HPDE6-E6E7 (cell line): ENCODE measurements around the gene TBC1D24.

Experiments used
- DNase-seq: peaks from one replicate; pipeline ENCODE4 v3.0.0; 2011; ENCODE audit warnings: missing footprints; ENCODE audit errors: extremely low spot score

TBC1D24 gene

DNA sequence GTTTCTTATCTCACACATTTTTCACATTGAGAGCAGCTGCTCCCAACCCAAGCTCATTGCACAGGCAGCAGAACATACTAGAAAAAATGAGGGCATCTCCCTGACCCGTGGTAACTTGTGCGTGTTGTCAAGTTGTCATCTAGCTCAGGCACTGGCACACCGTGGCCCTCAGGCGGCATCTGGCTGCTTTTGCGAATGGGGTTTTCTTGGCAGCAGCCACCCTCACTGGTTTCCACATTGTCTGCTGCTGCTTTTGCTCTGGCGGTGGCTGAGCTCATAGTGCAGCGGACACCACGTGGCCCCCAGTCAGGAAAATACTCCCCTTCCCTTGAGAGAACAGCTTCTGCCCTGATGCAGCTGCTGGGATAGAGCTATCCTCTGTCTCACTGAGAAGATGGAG is 24.4 kb upstream of the TBC1D24 start:
- no peak for DNase-seq

- DNase-seq, result no peak
Measured at GRCh38 chr16:2450975-2451381, 23.9 kb upstream of the TBC1D24 start.

DNA sequence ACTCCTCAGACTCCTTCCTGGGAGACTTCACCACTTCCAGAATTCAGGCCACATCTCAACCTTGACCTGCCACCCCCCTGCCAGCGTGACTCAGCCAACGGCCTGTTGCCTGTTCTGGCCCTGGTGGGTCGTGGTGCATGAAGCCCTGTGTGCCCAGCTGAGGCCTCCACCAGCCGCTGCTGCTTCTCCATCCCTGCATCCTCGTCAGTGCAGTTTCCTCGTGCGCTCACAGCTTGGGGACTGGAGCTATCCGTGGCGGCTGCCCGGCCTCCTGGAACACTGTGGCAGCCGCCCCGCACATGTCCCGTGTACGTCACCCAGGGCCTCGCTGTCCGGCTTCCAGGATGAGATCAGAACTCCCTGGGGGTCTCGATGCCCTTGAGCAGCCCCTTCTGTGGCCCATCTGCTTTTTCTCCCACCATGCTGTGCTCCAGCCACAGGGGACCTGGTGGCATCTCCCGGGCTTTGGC is 23.0 kb upstream of the TBC1D24 start:
- no peak for DNase-seq

- no peak for DNase-seq
Measured at GRCh38 chr16:2452650-2453049, 22.3 kb upstream of the TBC1D24 start.

GRCh38 chr16:2455081-2455845 is 19.7 kb upstream of the TBC1D24 start:
- DNase-seq, result no peak

GRCh38 chr16:2456551-2457153 is 18.3 kb upstream of the TBC1D24 start:
- DNase-seq, result no peak

- no peak for DNase-seq
Measured at GRCh38 chr16:2457267-2457666, 17.7 kb upstream of the TBC1D24 start.

DNA sequence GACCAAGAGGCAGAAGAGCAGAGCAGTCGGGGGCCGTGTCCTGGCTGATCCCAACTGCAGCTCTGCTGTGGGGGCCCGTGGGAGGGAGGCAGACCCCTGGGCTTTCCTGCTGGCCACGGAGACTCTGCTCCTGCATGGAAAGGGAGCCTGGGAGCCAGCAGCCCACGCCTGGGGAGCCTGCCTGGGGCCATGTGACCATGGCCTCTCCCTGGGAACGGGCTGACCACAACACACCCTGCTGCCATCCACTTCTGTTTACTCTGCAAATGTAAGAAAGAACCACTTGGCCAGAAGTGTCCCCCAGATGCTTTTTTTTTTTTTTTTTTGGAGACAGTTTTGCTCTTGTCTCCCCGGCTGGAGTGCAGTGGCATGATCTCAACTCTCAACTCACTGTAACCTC is 17.0 kb upstream of the TBC1D24 start:
- DNase-seq, result no peak

DNA sequence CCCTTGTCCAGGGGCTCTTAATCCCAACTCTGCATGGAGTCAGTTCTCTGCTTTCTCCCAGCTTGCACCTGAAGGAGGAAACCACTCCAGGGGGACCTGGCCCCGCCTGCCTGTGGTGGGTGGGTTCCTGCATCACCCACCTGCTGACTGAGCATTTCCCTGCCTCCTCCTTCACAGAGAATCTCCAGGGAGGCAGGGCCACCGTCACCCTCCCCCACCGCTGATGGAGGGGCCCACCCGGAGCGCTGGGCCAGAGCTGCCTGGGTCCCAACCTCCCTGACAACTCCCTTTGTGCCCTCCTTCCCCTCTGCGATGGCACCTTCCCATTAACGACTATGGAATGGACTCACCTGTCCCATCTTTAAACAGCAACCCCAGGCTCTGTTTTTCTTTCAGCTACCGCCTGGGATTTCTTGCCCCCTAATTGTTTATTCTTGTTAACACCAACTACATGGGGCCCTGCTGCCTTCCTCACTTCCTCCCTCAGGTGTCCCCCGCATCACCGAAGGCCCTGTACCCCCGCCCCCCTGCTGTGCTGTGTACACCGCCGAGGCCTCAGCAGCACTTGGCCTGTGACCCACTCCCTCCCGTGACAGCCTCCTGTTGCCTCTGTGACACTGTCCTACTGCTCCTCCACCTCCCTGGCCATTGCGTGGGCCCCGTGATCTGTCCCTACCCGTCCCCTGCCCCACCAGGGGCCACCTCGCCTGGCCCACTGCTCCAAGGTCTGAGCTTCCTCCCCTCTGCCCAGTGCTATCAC is 15.9 kb upstream of the TBC1D24 start:
- no peak for DNase-seq

DNA sequence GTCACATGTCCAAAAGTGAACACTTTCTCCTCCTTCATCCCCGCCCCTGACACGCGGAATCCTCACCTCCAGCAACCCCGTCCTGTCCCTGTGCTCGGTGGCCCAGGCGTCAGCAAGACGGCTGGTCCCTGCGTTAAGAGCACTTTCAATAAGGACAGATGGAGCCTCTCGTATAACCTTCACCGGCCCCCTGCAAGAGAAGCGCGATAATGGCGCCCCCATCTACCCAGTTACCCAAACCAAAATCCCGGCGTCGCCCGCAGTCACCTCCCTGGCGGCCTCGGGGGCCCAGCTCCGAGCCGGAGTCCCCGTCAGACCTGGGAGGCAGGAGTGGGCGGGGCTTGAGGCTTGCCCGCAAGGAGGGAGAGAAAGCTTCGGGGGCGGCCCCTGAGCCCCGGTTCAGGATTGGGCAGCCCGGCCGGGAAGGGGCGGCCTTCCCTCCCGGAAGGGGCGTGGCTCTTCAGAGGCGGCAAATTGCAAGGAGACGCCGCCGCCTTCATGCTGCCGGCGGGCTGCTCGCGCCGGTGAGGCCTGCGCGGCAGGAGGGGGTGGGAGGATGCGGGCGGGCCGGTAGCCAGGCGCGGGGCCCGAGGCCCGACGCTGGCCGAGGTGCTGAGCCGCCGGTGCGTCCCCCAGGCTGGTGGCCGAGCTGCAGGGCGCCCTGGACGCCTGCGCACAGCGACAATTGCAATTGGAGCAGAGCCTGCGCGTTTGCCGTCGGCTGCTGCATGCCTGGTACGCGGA is 15.1 kb upstream of the TBC1D24 start, which contains the start of gene TEDC2:
TEDC2 (plus strand) TSS at position 463 of the 744 bp plus-strand sequence; CDS start at position 499, 36 bp downstream.
- peak; percentile 99 for DNase-seq

DNA sequence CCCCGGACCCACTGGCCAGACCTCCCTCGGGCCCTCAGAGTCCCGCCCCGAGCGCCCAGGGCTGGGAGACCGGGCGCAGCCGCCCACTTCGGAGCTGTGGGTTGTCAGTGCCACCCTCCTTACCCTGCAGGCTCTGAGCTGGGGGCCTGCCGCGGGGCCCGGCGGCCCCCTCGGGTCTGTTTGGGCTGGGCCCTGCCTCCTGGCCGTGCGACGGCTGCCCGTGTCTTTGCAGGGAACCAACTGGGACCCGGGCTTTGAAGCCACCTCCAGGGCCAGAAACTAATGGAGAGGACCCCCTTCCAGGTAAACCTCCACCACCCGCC is 14.6 kb upstream of the TBC1D24 start:
- no peak for DNase-seq

DNA sequence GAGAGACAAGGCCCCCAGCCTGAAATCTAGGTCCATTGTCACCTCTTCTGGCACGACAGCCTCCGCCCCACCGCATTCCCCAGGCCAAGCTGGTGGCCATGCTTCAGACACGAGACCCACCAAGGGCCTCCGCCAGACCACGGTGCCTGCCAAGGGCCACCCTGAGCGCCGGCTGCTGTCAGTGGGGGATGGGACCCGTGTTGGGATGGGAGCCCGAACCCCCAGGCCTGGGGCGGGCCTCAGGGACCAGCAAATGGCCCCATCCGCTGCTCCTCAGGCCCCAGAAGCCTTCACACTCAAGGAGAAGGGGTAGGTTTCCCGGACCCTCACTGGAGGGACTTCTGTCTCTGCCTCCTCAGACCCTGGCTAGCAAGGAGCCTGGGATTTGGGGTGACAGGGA is 14.0 kb upstream of the TBC1D24 start:
- no peak for DNase-seq

DNA sequence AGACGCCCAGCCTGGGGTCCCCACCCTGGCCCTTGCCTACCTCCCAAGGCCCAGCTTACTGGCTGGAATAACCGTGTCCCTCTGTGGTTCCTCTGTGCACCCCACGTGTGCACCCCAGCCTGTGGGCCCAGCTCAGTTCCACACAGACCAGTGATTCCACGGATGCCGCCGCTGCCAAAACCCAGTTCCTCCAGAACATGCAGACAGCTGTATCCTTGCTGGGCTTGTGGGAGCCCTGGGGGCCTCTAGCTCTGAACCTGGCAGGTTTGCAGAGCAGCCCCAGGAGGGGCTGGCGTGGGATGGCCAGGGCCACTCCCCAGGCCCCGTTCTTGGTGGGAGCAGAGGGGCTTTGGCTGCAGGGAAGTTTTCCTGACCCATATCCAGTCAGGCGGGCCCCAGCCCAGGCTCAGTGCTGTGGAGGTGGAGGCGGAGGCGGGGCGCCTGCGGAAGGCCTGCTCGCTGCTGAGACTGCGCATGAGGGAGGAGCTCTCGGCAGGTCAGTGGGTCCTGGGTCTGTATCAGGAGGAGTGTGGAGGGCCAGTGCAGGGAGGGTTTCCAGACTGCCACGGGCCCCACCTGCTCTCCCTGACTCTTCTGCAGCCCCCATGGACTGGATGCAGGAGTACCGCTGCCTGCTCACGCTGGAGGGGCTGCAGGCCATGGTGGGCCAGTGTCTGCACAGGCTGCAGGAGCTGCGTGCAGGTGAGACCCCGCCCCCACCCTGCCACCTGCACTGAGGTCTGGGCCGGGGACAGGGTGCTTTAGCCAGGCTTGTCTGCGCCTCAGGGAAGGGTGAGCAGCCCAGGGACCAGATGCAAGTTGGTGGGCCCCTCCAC is 12.7 kb upstream of the TBC1D24 start:
- DNase-seq, result no peak

DNA sequence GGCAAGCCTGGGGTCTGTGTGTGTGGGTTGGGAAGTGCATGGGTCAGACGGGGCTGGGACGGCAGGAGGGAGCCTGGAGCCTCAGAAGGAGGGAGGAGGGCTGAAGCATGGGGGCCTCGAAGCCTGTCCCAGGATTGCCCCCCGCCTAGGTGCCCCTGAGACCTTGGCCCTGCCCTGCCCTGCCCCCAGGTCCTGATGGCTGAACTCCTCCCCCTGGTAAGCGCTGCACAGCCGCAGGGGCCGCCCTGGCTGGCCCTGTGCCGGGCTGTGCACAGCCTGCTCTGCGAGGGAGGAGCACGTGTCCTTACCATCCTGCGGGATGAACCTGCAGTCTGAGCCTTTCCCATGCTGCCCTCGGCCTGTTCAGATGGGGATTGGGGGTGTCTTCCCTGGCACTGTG is 10.6 kb upstream of the TBC1D24 start:
- DNase-seq, result no peak

- DNase-seq, result no peak
Measured at GRCh38 chr16:2465653-2466415, 9.1 kb upstream of the TBC1D24 start.

- DNase-seq, result no peak
Measured at GRCh38 chr16:2466667-2467527, 8.0 kb upstream of the TBC1D24 start.

DNA sequence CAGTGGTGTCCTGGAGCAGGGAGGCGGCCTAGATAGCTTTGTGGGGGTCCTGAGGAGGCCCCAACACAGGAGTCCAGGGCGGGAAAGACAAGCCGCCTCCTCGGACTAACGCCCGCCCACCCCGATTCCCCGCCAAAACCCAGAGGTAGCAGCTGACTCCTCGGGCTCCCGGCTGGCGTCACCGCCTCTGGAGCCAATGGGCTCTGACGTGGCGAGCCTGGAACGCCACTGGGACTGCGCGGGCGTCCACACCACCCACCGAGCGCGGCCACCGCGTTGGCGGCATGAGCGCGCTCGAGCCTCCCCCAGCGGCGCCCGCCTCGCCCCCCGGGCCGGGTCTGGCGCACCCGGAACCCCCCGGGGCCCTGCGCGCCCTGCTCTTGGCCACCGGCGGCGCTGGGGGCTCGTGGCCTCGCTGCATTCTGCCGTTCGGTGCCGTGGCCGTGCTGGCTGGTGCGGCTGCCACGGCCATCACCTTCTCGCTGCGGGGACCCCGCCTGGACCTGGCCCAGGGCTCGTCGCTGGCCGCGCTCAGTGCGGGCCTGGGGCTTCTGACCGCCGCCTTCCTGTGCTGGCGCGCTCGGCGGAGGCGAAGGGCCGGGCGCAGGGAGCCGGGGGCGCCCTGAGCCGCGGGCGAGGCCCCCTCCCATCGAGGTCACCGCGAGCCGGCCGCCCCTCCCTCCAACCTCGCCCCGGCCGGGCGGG is 7.2 kb upstream of the TBC1D24 start:
- DNase-seq, result peak; percentile 77

- peak; percentile 69 for DNase-seq
Measured at GRCh38 chr16:2468233-2468724, 6.6 kb upstream of the TBC1D24 start.
